H9 (cell line): ENCODE data around the gene TTC7B. TPM values are rescaled to one million over a fixed set of nuclear protein-coding genes. Genes with fewer than 3 reads are reported as not detected.

ENCODE experiments used
- DNase-seq: peaks from one replicate; pipeline ENCODE4 v3.0.0-alpha.2; 2017
- H2AFZ ChIP-seq: one replicate; pipeline ENCODE4 v1.6.1; 2013; ENCODE audit warnings: mild to moderate bottlenecking, low read length, control low read depth, moderate library complexity
- H2AK5ac ChIP-seq: 2 replicates; pipeline ENCODE4 v1.6.1; 2013; ENCODE audit warnings: low read length, control low read depth, mixed read lengths; ENCODE audit not compliant: insufficient read length
- H2BK120ac ChIP-seq: one replicate; pipeline ENCODE4 v1.6.1; 2013; ENCODE audit warnings: low read depth, mild to moderate bottlenecking, low read length, control low read depth, inconsistent platforms; ENCODE audit not compliant: poor library complexity, severe bottlenecking
- H2BK12ac ChIP-seq: 2 replicates; pipeline ENCODE4 v1.6.1; 2013; ENCODE audit warnings: low read length, control low read depth, mixed read lengths, low read depth; ENCODE audit not compliant: insufficient read length
- H2BK15ac ChIP-seq: 2 replicates; pipeline ENCODE4 v1.6.1; 2013; ENCODE audit warnings: low read depth, low read length, control low read depth
- H2BK20ac ChIP-seq: one replicate; pipeline ENCODE4 v1.6.1; 2013; ENCODE audit warnings: low read depth, mild to moderate bottlenecking, low read length, control low read depth, inconsistent platforms; ENCODE audit not compliant: poor library complexity, severe bottlenecking
- H2BK5ac ChIP-seq: 2 replicates; pipeline ENCODE4 v1.6.1; 2013; ENCODE audit warnings: low read length, control low read depth, mixed read lengths; ENCODE audit not compliant: insufficient read length
- H3K14ac ChIP-seq: 2 replicates; pipeline ENCODE4 v1.6.1; 2013; ENCODE audit warnings: low read length, control low read depth; ENCODE audit not compliant: insufficient read depth
- H3K18ac ChIP-seq: 2 replicates; pipeline ENCODE4 v1.6.1; 2013; ENCODE audit warnings: low read depth, mild to moderate bottlenecking, mixed read lengths, low read length, control low read depth; ENCODE audit not compliant: insufficient read length
- H3K23ac ChIP-seq: 2 replicates; pipeline ENCODE4 v1.6.1; 2013; ENCODE audit warnings: low read length, control low read depth, mixed read lengths, low read depth; ENCODE audit not compliant: insufficient read length
- H3K23me2 ChIP-seq: 2 replicates; pipeline ENCODE4 v1.6.1; 2013; ENCODE audit warnings: low read depth, mild to moderate bottlenecking, mixed read lengths, low read length, control low read depth; ENCODE audit not compliant: insufficient read length, poor library complexity, severe bottlenecking
- H3K27ac ChIP-seq: 2 replicates; pipeline ENCODE4 v1.5.1; 2013; ENCODE audit warnings: low read length, control low read depth, mixed read lengths, low read depth; ENCODE audit not compliant: insufficient read length
- H3K27me3 ChIP-seq: 2 replicates; pipeline ENCODE4 v1.6.1; 2013; ENCODE audit warnings: low read length, control low read depth, inconsistent platforms; ENCODE audit not compliant: insufficient read depth
- H3K4ac ChIP-seq: 2 replicates; pipeline ENCODE4 v1.6.1; 2013; ENCODE audit warnings: low read depth, mild to moderate bottlenecking, control low read depth, inconsistent platforms, low read length, moderate library complexity
- H3K4me1 ChIP-seq: 2 replicates; pipeline ENCODE4 v1.6.1; 2013; ENCODE audit warnings: low read length, control low read depth, inconsistent platforms; ENCODE audit not compliant: insufficient read depth
- H3K4me2 ChIP-seq: 2 replicates; pipeline ENCODE4 v1.6.1; 2013; ENCODE audit warnings: low read length, control low read depth, mixed read lengths; ENCODE audit not compliant: insufficient read length, insufficient read depth
- H3K56ac ChIP-seq: 2 replicates; pipeline ENCODE4 v1.6.1; 2013; ENCODE audit warnings: low read depth, mild to moderate bottlenecking, mixed read lengths, low read length, control low read depth; ENCODE audit not compliant: insufficient read length
- H3K79me1 ChIP-seq: 2 replicates; pipeline ENCODE4 v1.6.1; 2013; ENCODE audit warnings: low read depth, mild to moderate bottlenecking, moderate library complexity, low read length, control low read depth, inconsistent platforms; ENCODE audit not compliant: insufficient read depth, poor library complexity, severe bottlenecking
- H3K79me2 ChIP-seq: 2 replicates; pipeline ENCODE4 v1.6.1; 2013; ENCODE audit warnings: low read length, control low read depth, inconsistent platforms; ENCODE audit not compliant: insufficient read depth
- H3K9ac ChIP-seq: 2 replicates; pipeline ENCODE4 v1.6.1; 2013; ENCODE audit warnings: low read length, control low read depth, mixed read lengths; ENCODE audit not compliant: insufficient read length; ENCODE audit errors: extremely low read depth
- H3K9me3 ChIP-seq: one replicate; pipeline ENCODE4 v1.6.1; 2013; ENCODE audit warnings: low read depth, low read length, inconsistent platforms; ENCODE audit not compliant: control insufficient read depth
- H3T11ph ChIP-seq: one replicate; pipeline ENCODE4 v1.6.1; 2013; ENCODE audit warnings: mild to moderate bottlenecking, low read length, control low read depth, inconsistent platforms
- H4K20me1 ChIP-seq: one replicate; pipeline ENCODE4 v1.6.1; 2013; ENCODE audit not compliant: control insufficient read depth, insufficient read length, insufficient read depth
- H4K5ac ChIP-seq: 2 replicates; pipeline ENCODE4 v1.6.1; 2013; ENCODE audit warnings: low read depth, mild to moderate bottlenecking, mixed read lengths, low read length, control low read depth; ENCODE audit not compliant: insufficient read length
- H4K8ac ChIP-seq: replicated peaks from 2 replicates; pipeline ENCODE4 v1.6.1; 2013; ENCODE audit warnings: low read length, control low read depth, mixed read lengths, low read depth; ENCODE audit not compliant: insufficient read length
- H4K91ac ChIP-seq: 2 replicates; pipeline ENCODE4 v1.6.1; 2013; ENCODE audit warnings: low read depth, mild to moderate bottlenecking, moderate library complexity, mixed read lengths, low read length, control low read depth; ENCODE audit not compliant: insufficient read length
- H3K27ac Mint-ChIP-seq, 3 experiments: 2 replicates in 2 of 3; 3 replicates in 1 of 3; pipeline ENCODE4 v1.8.0; 2020 to 2021; ENCODE audit warnings: mixed read lengths in 3 of 3, mild to moderate bottlenecking in 1 of 3, moderate library complexity in 1 of 3
- H3K27me3 Mint-ChIP-seq: 2 replicates; pipeline ENCODE4 v1.8.0; 2021; ENCODE audit warnings: low read depth, mild to moderate bottlenecking, moderate library complexity, mixed read lengths
- H3K36me3 Mint-ChIP-seq, 3 experiments: 2 replicates in 2 of 3; 3 replicates in 1 of 3; pipeline ENCODE4 v1.8.0; 2020 to 2021; ENCODE audit warnings: low read depth in 3 of 3, mixed read lengths in 3 of 3; ENCODE audit not compliant: insufficient read depth in 1 of 3
- H3K4me1 Mint-ChIP-seq, 2 experiments: 2 replicates each; pipeline ENCODE4 v1.8.0; 2020; ENCODE audit warnings: mixed read lengths in 2 of 2
- H3K4me3 Mint-ChIP-seq, 2 experiments: 2 replicates in 1 of 2; 3 replicates in 1 of 2; pipeline ENCODE4 v1.8.0; 2020 to 2021; ENCODE audit warnings: mild to moderate bottlenecking in 2 of 2, mixed read lengths in 2 of 2, moderate library complexity in 1 of 2
- H3K9me3 Mint-ChIP-seq, 2 experiments: 2 replicates in 1 of 2; 3 replicates in 1 of 2; pipeline ENCODE4 v1.8.0; 2020; ENCODE audit warnings: mild to moderate bottlenecking in 2 of 2, mixed read lengths in 2 of 2, moderate library complexity in 1 of 2
- WGBS: extraction: QIAGEN DNeasy Blood & Tissue Kit; methylation state at CpG from one replicate; pipeline ENCODE4 v1.1.7; 2013; ENCODE audit warnings: missing lambda C conversion rate, low lambda C conversion rate, mixed read lengths; ENCODE audit not compliant: insufficient read length; ENCODE audit errors: extremely low coverage; 5-methylcytosine and 5-hydroxymethylcytosine counted together
- total RNA-seq: library from RNA; stranded (reverse); gene quantifications from 2 replicates; pipeline ENCODE4 v1.2.1, GENCODE V29; 2021
- TF ChIP-seq, protein P1 (sequence below): fragments of 200-600 bp; sonication (generic); conservative IDR thresholded peaks from 3 replicates; pipeline ENCODE4 v1.8.0; 2021; ENCODE audit warnings: antibody characterized with exemption, mild to moderate bottlenecking

TTC7B gene
- total RNA-seq, 1 experiment from 2014 or later = 33.7 TPM

DNA sequence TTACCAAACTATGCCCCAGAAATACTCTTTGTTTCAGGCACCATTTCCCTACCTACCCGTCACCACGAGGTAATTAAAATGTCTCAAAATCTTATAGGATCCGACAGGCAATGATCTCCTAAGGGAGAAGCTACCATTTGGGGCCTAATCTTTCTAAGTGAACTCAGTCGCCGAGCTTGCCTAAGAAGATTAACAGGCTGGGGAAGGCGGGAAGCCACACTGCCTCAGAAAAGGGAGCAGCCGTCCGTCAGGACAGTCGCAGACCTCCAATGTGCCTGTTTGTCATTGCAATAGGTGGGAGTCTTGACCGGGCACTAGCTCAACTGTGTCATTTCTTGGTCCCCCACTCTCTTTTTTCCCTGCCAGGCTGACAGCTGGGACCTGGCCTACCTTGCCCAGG, 4.6 kb downstream of the TTC7B start:
- no peak overlapping the region for H2BK20ac ChIP-seq
- H4K5ac ChIP-seq = no peak overlapping the region
- H3K9me3 Mint-ChIP-seq = no peaks in the 10 kb centered on the region
- no peaks in the 10 kb centered on the region for H3K27me3 ChIP-seq
- no peak overlapping the region for H2BK5ac ChIP-seq
- TF ChIP-seq, protein P1, sequence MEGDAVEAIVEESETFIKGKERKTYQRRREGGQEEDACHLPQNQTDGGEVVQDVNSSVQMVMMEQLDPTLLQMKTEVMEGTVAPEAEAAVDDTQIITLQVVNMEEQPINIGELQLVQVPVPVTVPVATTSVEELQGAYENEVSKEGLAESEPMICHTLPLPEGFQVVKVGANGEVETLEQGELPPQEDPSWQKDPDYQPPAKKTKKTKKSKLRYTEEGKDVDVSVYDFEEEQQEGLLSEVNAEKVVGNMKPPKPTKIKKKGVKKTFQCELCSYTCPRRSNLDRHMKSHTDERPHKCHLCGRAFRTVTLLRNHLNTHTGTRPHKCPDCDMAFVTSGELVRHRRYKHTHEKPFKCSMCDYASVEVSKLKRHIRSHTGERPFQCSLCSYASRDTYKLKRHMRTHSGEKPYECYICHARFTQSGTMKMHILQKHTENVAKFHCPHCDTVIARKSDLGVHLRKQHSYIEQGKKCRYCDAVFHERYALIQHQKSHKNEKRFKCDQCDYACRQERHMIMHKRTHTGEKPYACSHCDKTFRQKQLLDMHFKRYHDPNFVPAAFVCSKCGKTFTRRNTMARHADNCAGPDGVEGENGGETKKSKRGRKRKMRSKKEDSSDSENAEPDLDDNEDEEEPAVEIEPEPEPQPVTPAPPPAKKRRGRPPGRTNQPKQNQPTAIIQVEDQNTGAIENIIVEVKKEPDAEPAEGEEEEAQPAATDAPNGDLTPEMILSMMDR = no peak
- peaks cover 4% of the 10 kb centered on the region for H3K23me2 ChIP-seq
- no peak overlapping the region for H3K14ac ChIP-seq
- no peak overlapping the region for H2AK5ac ChIP-seq
- no peaks in the 10 kb centered on the region for H4K20me1 ChIP-seq
- H2BK15ac ChIP-seq = no peak overlapping the region
- DNase-seq = no peak
- H3K9ac ChIP-seq = no peak overlapping the region
- H3K56ac ChIP-seq = no peak overlapping the region
- H3K18ac ChIP-seq = no peak overlapping the region
- no peak overlapping the region for H2BK12ac ChIP-seq
- no peak overlapping the region for H2AFZ ChIP-seq
- no peak overlapping the region for H3T11ph ChIP-seq
- H3K27ac ChIP-seq = no peak overlapping the region
- H3K4ac ChIP-seq = no peak overlapping the region
- no peak overlapping the region for H4K91ac ChIP-seq
- no peak overlapping the region for H3K27ac Mint-ChIP-seq
- no CpG with 5 or more reads among the region's 10 CpGs for WGBS
- H3K4me2 ChIP-seq = no peak overlapping the region
- H3K36me3 Mint-ChIP-seq = no peaks in the 10 kb centered on the region; a peak in 1 of 7 replicates
- no peaks in the 10 kb centered on the region for H3K4me1 ChIP-seq
- no peak overlapping the region for H3K23ac ChIP-seq
- no peaks in the 10 kb centered on the region for H3K79me1 ChIP-seq
- H3K27me3 Mint-ChIP-seq = peaks cover 13% of the 10 kb centered on the region
- peaks cover 9 to 11% of the 10 kb centered on the region in 2 experiments for H3K4me1 Mint-ChIP-seq
- H2BK120ac ChIP-seq = no peak overlapping the region
- no peak overlapping the region for H4K8ac ChIP-seq
- no peaks in the 10 kb centered on the region for H3K79me2 ChIP-seq
- H3K4me3 Mint-ChIP-seq = no peak overlapping the region
- no peaks in the 10 kb centered on the region for H3K9me3 ChIP-seq
